HepG2 (cell line): ENCODE measurements around the gene N4BP2L1.

Experiments used
- NFYB ChIP-seq: sonication (generic); formaldehyde crosslinking; IDR thresholded peaks from 2 replicates; pipeline ENCODE4 v1.4.0; 2020; ENCODE audit warnings: missing genetic modification reagents
- POLR2A ChIP-seq, 2 experiments: IDR thresholded peaks; 2 replicates each; pipeline ENCODE4 v1.6.1; 2011; ENCODE audit warnings: low read depth in 2 of 2, low read length in 2 of 2, mild to moderate bottlenecking in 1 of 2, moderate library complexity in 1 of 2; ENCODE audit not compliant: insufficient read depth in 1 of 2
- TAF1 ChIP-seq: sonication (generic); formaldehyde crosslinking; IDR thresholded peaks from 2 replicates; pipeline ENCODE4 v1.4.0; 2020; ENCODE audit warnings: missing genetic modification reagents
- ZC3H13 ChIP-seq: sonication (generic); formaldehyde crosslinking; IDR thresholded peaks from 2 replicates; pipeline ENCODE4 v1.8.1; 2023; ENCODE audit warnings: mild to moderate bottlenecking, missing genetic modification reagents, moderate library complexity
- ZFYVE20 ChIP-seq: sonication (generic); formaldehyde crosslinking; IDR thresholded peaks from 2 replicates; pipeline ENCODE4 v1.8.0; 2023; ENCODE audit warnings: low read depth, mild to moderate bottlenecking, moderate library complexity, missing genetic modification reagents, borderline replicate concordance
- ZNF512 ChIP-seq: sonication (generic); formaldehyde crosslinking; IDR thresholded peaks from 2 replicates; pipeline ENCODE4 v1.4.0; 2020; ENCODE audit warnings: mild to moderate bottlenecking, missing genetic modification reagents
- ZNF816 ChIP-seq: sonication (generic); formaldehyde crosslinking; IDR thresholded peaks from 2 replicates; pipeline ENCODE4 v1.8.0; 2022; ENCODE audit warnings: missing genetic modification reagents, mild to moderate bottlenecking, borderline replicate concordance
- ZSCAN29 ChIP-seq: sonication (generic); formaldehyde crosslinking; conservative IDR thresholded peaks from 2 replicates; pipeline ENCODE4 v1.4.0; 2020; ENCODE audit warnings: mild to moderate bottlenecking, missing genetic modification reagents

GRCh38 chr13:32378012-32378411, 49.9 kb downstream of the N4BP2L1 start:
- TF ChIP-seq NFYB: no peak
- TF ChIP-seq ZC3H13: no peak
- no peak for TF ChIP-seq TAF1 (CRISPR knock-in tag)
- TF ChIP-seq ZFYVE20: no peak
- no peak for TF ChIP-seq ZNF512
- TF ChIP-seq POLR2A (IDR thresholded peaks at IDR 0.05; ENCODE audit: insufficient read depth in 1 of 2, low read depth in 2 of 2, low read length in 2 of 2): no peak
- TF ChIP-seq ZNF816 (CRISPR knock-in tag): no peak
- no peak for TF ChIP-seq ZSCAN29 (CRISPR knock-in tag)
